Right forelimb (tissue), 1 donor: ENCODE measurements around the gene RNF180.

Experiments
- DNase-seq: peaks from one replicate; pipeline ENCODE4 v3.0.0-alpha.2; 2018

The RNF180 gene

GRCh38 chr5:64165500-64166200, at the start of gene RNF180:
TSS of gene RNF180 (plus strand) at chr5:64165843. CDS start at chr5:64200808, 34,965 bp downstream.
- DNase-seq = peak; percentile 64

GRCh38 chr5:64125521-64125920, 40.1 kb upstream of the RNF180 start:
- no peak for DNase-seq

GRCh38 chr5:64126202-64126741, 39.4 kb upstream of the RNF180 start:
- DNase-seq = no peak

GRCh38 chr5:64140018-64140417, 25.6 kb upstream of the RNF180 start:
- DNase-seq = no peak

- DNase-seq = no peak
These were observed 21.0 kb upstream of the RNF180 start for GRCh38 chr5:64144425-64145215.

GRCh38 chr5:64145216-64145895, 20.3 kb upstream of the RNF180 start:
- no peak for DNase-seq

GRCh38 chr5:64147379-64147778, 18.3 kb upstream of the RNF180 start:
- DNase-seq = no peak

GRCh38 chr5:64147849-64148441, 17.7 kb upstream of the RNF180 start:
- peak; percentile 67 for DNase-seq

GRCh38 chr5:64149268-64149667, 16.4 kb upstream of the RNF180 start:
- DNase-seq = no peak

- no peak for DNase-seq
These were observed 15.7 kb upstream of the RNF180 start for GRCh38 chr5:64149857-64150521.

- DNase-seq = no peak
These were observed 9.4 kb upstream of the RNF180 start for GRCh38 chr5:64156261-64156660.

- DNase-seq = no peak
These were observed 6.8 kb upstream of the RNF180 start for GRCh38 chr5:64158827-64159226.

- no peak for DNase-seq
These were observed 5.4 kb upstream of the RNF180 start for GRCh38 chr5:64160201-64160600.

- no peak for DNase-seq
These were observed 4.2 kb upstream of the RNF180 start for GRCh38 chr5:64161420-64161819.

- DNase-seq = no peak
These were observed 2.5 kb upstream of the RNF180 start for GRCh38 chr5:64163135-64163534.

- DNase-seq = no peak
These were observed 1.9 kb upstream of the RNF180 start for GRCh38 chr5:64163746-64164145.

GRCh38 chr5:64164166-64164565, 1.5 kb upstream of the RNF180 start:
- DNase-seq = no peak

- no peak for DNase-seq
These were observed 513 bp upstream of the RNF180 start for GRCh38 chr5:64165160-64165499.

GRCh38 chr5:64166201-64166959, 737 bp downstream of the RNF180 start:
- no peak for DNase-seq

- DNase-seq = no peak
These were observed 10.7 kb downstream of the RNF180 start for GRCh38 chr5:64176301-64176700.

- DNase-seq = no peak
These were observed 15.2 kb downstream of the RNF180 start for GRCh38 chr5:64180661-64181343.
